K562 (cell line): ENCODE data around the gene MAP3K2. TPM values are rescaled to one million over a fixed set of nuclear protein-coding genes. Genes with fewer than 3 reads are reported as not detected.

Experiments
- ATAC-seq: fragments of 200-7000 bp; cut with Tn5 transposase; 3 replicates; pipeline ENCODE4 v1.9.1; 2020; ENCODE audit warnings: moderate library complexity
- BruUV-seq: library from RNA; stranded (reverse); fragments of 400-500 nt; replicated peaks from 2 replicates; lab custom pipeline; 2021; lab: Mats Ljungman, UMichigan
- CTCF ChIA-PET: fragments of 300-600 bp; formaldehyde crosslinking; extraction: SDS; loops from one replicate; lab custom pipeline; 2021; ENCODE audit warnings: low intra/inter-chr PET ratio; lab: Yijun Ruan, JAX
- POLR2A ChIA-PET: fragments of 300-600, 350-650 bp; sonication (Branson Sonifier 250); formaldehyde crosslinking; extraction: SDS; loops from one replicate; lab custom pipeline; 2021; ENCODE audit warnings: antibody characterized with exemption, inconsistent platforms; lab: Yijun Ruan, JAX
- DNase-seq, 4 experiments: peaks; one replicate each; pipeline versions ENCODE4 v3.0.0 to v3.0.0-alpha.2; 2011 to 2018; ENCODE audit warnings: low spot score in 3 of 4, mixed read lengths in 3 of 4; ENCODE audit errors: extremely low read depth in 1 of 4
- FAIRE-seq: peaks from 2 replicates; lab custom pipeline; 2011; peaks lifted over from hg19 to GRCh38; lab: Jason Lieb, UNC
- H2AFZ ChIP-seq: 2 replicates; pipeline ENCODE4 v1.6.0; 2011; ENCODE audit warnings: low read depth, low read length, control low read depth, inconsistent platforms
- H3K27ac ChIP-seq: fragments of 200-600 bp; 3 replicates; pipeline ENCODE4 v1.8.0; 2011; ENCODE audit warnings: low read depth, mild to moderate bottlenecking, control low read depth, inconsistent platforms, low read length, moderate library complexity, mixed read lengths; ENCODE audit errors: extremely low read depth
- H3K27me3 ChIP-seq, 2 experiments: fragments of 300-600 bp in 1 of 2; 2 replicates in 1 of 2; 3 replicates in 1 of 2; pipeline versions ENCODE4 v1.6.0 to v1.8.0; 2011; ENCODE audit warnings: inconsistent platforms in 2 of 2, low read length in 2 of 2, mild to moderate bottlenecking in 1 of 2, mixed read lengths in 1 of 2, moderate library complexity in 1 of 2; ENCODE audit not compliant: control insufficient read depth in 2 of 2, insufficient read depth in 2 of 2
- H3K36me3 ChIP-seq: fragments of 300-600 bp; 3 replicates; pipeline ENCODE4 v1.8.0; 2011; ENCODE audit warnings: mild to moderate bottlenecking, low read length, inconsistent platforms; ENCODE audit not compliant: control insufficient read depth, insufficient read depth
- H3K4me1 ChIP-seq, 2 experiments: fragments of 200-600 bp in 1 of 2; replicated peaks in 1 of 2; 2 replicates in 1 of 2; 3 replicates in 1 of 2; pipeline versions ENCODE4 v1.5.1 to v1.8.0; 2011; ENCODE audit warnings: inconsistent platforms in 2 of 2, low read length in 2 of 2, mild to moderate bottlenecking in 1 of 2, mixed read lengths in 1 of 2, moderate library complexity in 1 of 2; ENCODE audit not compliant: control insufficient read depth in 2 of 2, insufficient read depth in 2 of 2
- H3K4me2 ChIP-seq: 2 replicates; pipeline ENCODE4 v1.6.1; 2011; ENCODE audit warnings: low read length, control low read depth, inconsistent platforms, mixed read lengths; ENCODE audit not compliant: insufficient read depth
- H3K4me3 ChIP-seq: fragments of 200-600 bp; sonication (generic), shearing (Covaris generic); 2 replicates; pipeline ENCODE4 v1.5.1; 2016; ENCODE audit warnings: control low read depth, inconsistent platforms
- H3K79me2 ChIP-seq: fragments of 200-600 bp; 3 replicates; pipeline ENCODE4 v1.8.0; 2011; ENCODE audit warnings: low read length, inconsistent platforms; ENCODE audit not compliant: control insufficient read depth, insufficient read depth
- H3K9ac ChIP-seq, 2 experiments: 2 replicates each; pipeline versions ENCODE4 v1.6.0 to v1.6.1; 2011; ENCODE audit warnings: low read depth in 2 of 2, low read length in 2 of 2, control low read depth in 1 of 2, inconsistent platforms in 1 of 2, mild to moderate bottlenecking in 1 of 2, mixed read lengths in 1 of 2; ENCODE audit not compliant: insufficient read depth in 1 of 2
- H3K9me1 ChIP-seq: one replicate; pipeline ENCODE4 v1.6.0; 2011; ENCODE audit warnings: inconsistent platforms, mild to moderate bottlenecking, low read length, moderate library complexity; ENCODE audit not compliant: control insufficient read depth, insufficient read depth
- H3K9me3 ChIP-seq: replicated peaks from 2 replicates; pipeline ENCODE4 v1.5.1; 2011; ENCODE audit warnings: low read depth, low read length, inconsistent platforms; ENCODE audit not compliant: control insufficient read depth, insufficient read depth
- H4K20me1 ChIP-seq: replicated peaks from 2 replicates; pipeline ENCODE4 v1.6.1; 2011; ENCODE audit warnings: low read length, inconsistent platforms, mixed read lengths; ENCODE audit not compliant: control insufficient read depth, insufficient read depth
- BCOR ChIP-seq: fragments of 450-650 bp; IDR thresholded peaks from 2 replicates; pipeline ENCODE4 v1.6.1; 2016
- PBX2 ChIP-seq, 2 experiments: IDR thresholded peaks in 1 of 2; conservative IDR thresholded peaks in 1 of 2; 2 replicates each; pipeline ENCODE4 v1.6.1; 2016; ENCODE audit warnings: low read depth in 2 of 2, mild to moderate bottlenecking in 1 of 2, missing compliant biosample characterization in 1 of 2, missing genetic modification characterization in 1 of 2, moderate library complexity in 1 of 2
- PKNOX1 ChIP-seq: fragments of 450-650 bp; IDR thresholded peaks from 2 replicates; pipeline ENCODE4 v1.6.1; 2016
- ZNF212 ChIP-seq: fragments of 450-650 bp; formaldehyde crosslinking; IDR thresholded peaks from 2 replicates; pipeline ENCODE4 v1.4.0; 2020; ENCODE audit warnings: mild to moderate bottlenecking
- WGBS: fragments of 100-300 bp; shearing (Covaris generic); methylation state at CpG from one replicate; pipeline ENCODE4 v1.1.6; 2016; ENCODE audit warnings: low coverage, mixed read lengths; ENCODE audit not compliant: insufficient coverage; ENCODE audit errors: missing lambda C conversion rate; 5-methylcytosine and 5-hydroxymethylcytosine counted together
- in situ Hi-C: fragments of 300-500 bp; cut with MboI; formaldehyde crosslinking; loops from 4 replicates; pipeline ENCODE4 v1.15.0; 2018; ENCODE audit warnings: inconsistent platforms, mixed read lengths
- intact Hi-C: fragments of 100-400 bp; cut with micrococcal nuclease; formaldehyde crosslinking; loops from 2 replicates; pipeline ENCODE4 v1.14.2; 2022
- polyA plus RNA-seq, 8 experiments: library from polyadenylated mRNA; depleted of rRNA in 4 of 8; stranded (reverse) in 5 of 8; unstranded in 3 of 8; fragments of >200 nt; fragmentation: Nextera tagmentation in 2 of 8; fragmentation: Illumina TruSeq in 1 of 8; extraction: Ambion mirVana in 2 of 8; extraction: Trizol in 1 of 8; gene quantifications; 2 replicates each; pipeline versions ENCODE4 v1.2.1 to v1.2.3, GENCODE V29; 2011 to 2014; ENCODE audit warnings: inconsistent platforms in 1 of 8, missing spikeins in 1 of 8
- total RNA-seq, 7 experiments: library from RNA; depleted of rRNA in 6 of 7; stranded (reverse); fragments of >200 nt in 6 of 7; fragmentation: Illumina TruSeq in 2 of 7; extraction: Trizol in 2 of 7; gene quantifications; 2 replicates each; pipeline versions ENCODE4 v1.2.1 to v1.2.3, GENCODE V29; 2011 to 2021; ENCODE audit warnings: low replicate concordance in 1 of 7

MAP3K2 gene
- total and polyA plus RNA-seq, 9 of the 15 experiments (the other 6 are each of a cell fraction or from before 2014, with no cell fraction given), result 1.2 to 14.2 (median 5.7) TPM

GRCh38 chr2:127419448-127420038 lies 31.8 kb upstream of the MAP3K2 start:
- FAIRE-seq, result no peak
- CTCF ChIA-PET, result no interaction called here
- POLR2A ChIA-PET, result interaction anchor here (0.5 to 1.4 kb wide), 4 partner anchors 9 to 80 kb away, joined by 3 to 5 read pairs (median 3); no protein-coding TSS in a partner anchor
- Histone ChIP-seq H2AFZ (peak overlapping the region; percentile 44; the same call in 1 of the 2 replicates), H3K9me3 (no peaks in the 10 kb centered on the region), H3K4me2 (no peak overlapping the region), H3K27ac (no peak overlapping the region), H3K79me2 (no peaks in the 10 kb centered on the region), H3K9me1 (no peaks in the 10 kb centered on the region), H3K27me3 (peaks cover 8 to 38% of the 10 kb centered on the region in 2 experiments; a peak in 4 of 5 replicates), H4K20me1 (no peaks in the 10 kb centered on the region), H3K4me1 (peaks cover 9 to 35% of the 10 kb centered on the region in 2 experiments), H3K4me3 (no peak overlapping the region), H3K36me3 (no peaks in the 10 kb centered on the region), H3K9ac (no peak overlapping the region; a peak in 1 of 4 replicates)
- no peak for DNase-seq
- 26% methylated on average over 13 of the region's 15 CpGs for WGBS
- BruUV-seq, result no TSS peak
- no peak for ATAC-seq
- intact Hi-C loops, result no loop called here
- TF ChIP-seq BCOR, result 0 out of 2 replicates have a peak, but pooled peaks have one; percentile 2
- TF ChIP-seq ZNF212 (CRISPR knock-in tag), result no peak
- peak; percentile 85 for TF ChIP-seq PKNOX1
- no peak for TF ChIP-seq PBX2 (CRISPR knock-in tag; IDR thresholded peaks at IDR 0.05; ENCODE audit: low read depth)
- TF ChIP-seq PBX2 (tag; conservative IDR thresholded peaks at IDR 0.05; ENCODE audit: low read depth), result peak; percentile 29; the same call in 1 of the 2 replicates
- in situ Hi-C loops, result no loop called here
